Tibial artery (tissue), 4 donors: ENCODE data around the gene PLXNB1.

Experiments
- DNase-seq, 2 donors: peaks; one replicate each; pipeline ENCODE4 v3.0.0-alpha.2; 2019
- H3K27ac ChIP-seq, 2 donors: fragments of 200-600 bp; sonication (generic) in 1 of 2; 1 replicate in 1 of 2; 2 replicates in 1 of 2; pipeline ENCODE4 v1.5.1; 2018 to 2019; ENCODE audit warnings: mild to moderate bottlenecking in 1 of 2
- H3K27me3 ChIP-seq, 2 donors: fragments of 200-600 bp; sonication (generic) in 1 of 2; one replicate each; pipeline versions ENCODE4 v1.5.1 to v1.6.0; 2016 to 2019
- H3K36me3 ChIP-seq, 3 donors: fragments of 200-600 bp; sonication (generic) in 2 of 3; one replicate each; pipeline ENCODE4 v1.5.1; 2016 to 2019; ENCODE audit warnings: mild to moderate bottlenecking in 2 of 3
- H3K4me1 ChIP-seq, 4 donors: fragments of 200-600 bp; sonication (generic) in 2 of 4; 1 replicate in 3 of 4; 2 replicates in 1 of 4; pipeline ENCODE4 v1.5.1; 2016 to 2019
- H3K4me3 ChIP-seq, 2 donors: fragments of 200-600 bp; sonication (generic) in 1 of 2; 1 replicate in 1 of 2; 2 replicates in 1 of 2; pipeline ENCODE4 v1.5.1; 2018 to 2019; ENCODE audit warnings: mild to moderate bottlenecking in 2 of 2
- H3K9me3 ChIP-seq, 3 donors: fragments of 200-600 bp; sonication (generic) in 1 of 3; one replicate each; pipeline ENCODE4 v1.5.1; 2016 to 2019
- CTCF ChIP-seq, 2 experiments: fragments of 200-600 bp in 1 of 2; fragments of 450-650 bp in 1 of 2; IDR thresholded peaks; one replicate each; pipeline ENCODE4 v1.5.1; 2017 to 2019; ENCODE audit warnings: antibody characterized with exemption in 2 of 2, mild to moderate bottlenecking in 1 of 2, moderate library complexity in 1 of 2
- intact Hi-C: fragments of 100-400 bp; cut with DNase I; formaldehyde crosslinking; loops from one replicate; pipeline ENCODE4 v1.15.0; 2023; ENCODE audit warnings: low total_unique reads

PLXNB1 gene

GRCh38 chr3:48460517-48460902, 30.6 kb upstream of the PLXNB1 start:
- Histone ChIP-seq H3K9me3 (no peaks in the 10 kb centered on the region), H3K4me1 (peaks cover 0 to 8% (median 7%) of the 10 kb centered on the region in 4 donors), H3K4me3 (no peak overlapping the region), H3K27ac (no peak overlapping the region), H3K36me3 (peaks cover 37 to 72% (median 40%) of the 10 kb centered on the region in 3 donors), H3K27me3 (no peaks in the 10 kb centered on the region)
- TF ChIP-seq CTCF (IDR thresholded peaks at IDR 0.05): no peak
- DNase-seq: no peak
- intact Hi-C loops: loop anchor here (10.0 kb wide), 2 partner anchors 174 to 224 kb away; partner anchors contain the start of genes NCKIPSD and SLC26A6

DNA sequence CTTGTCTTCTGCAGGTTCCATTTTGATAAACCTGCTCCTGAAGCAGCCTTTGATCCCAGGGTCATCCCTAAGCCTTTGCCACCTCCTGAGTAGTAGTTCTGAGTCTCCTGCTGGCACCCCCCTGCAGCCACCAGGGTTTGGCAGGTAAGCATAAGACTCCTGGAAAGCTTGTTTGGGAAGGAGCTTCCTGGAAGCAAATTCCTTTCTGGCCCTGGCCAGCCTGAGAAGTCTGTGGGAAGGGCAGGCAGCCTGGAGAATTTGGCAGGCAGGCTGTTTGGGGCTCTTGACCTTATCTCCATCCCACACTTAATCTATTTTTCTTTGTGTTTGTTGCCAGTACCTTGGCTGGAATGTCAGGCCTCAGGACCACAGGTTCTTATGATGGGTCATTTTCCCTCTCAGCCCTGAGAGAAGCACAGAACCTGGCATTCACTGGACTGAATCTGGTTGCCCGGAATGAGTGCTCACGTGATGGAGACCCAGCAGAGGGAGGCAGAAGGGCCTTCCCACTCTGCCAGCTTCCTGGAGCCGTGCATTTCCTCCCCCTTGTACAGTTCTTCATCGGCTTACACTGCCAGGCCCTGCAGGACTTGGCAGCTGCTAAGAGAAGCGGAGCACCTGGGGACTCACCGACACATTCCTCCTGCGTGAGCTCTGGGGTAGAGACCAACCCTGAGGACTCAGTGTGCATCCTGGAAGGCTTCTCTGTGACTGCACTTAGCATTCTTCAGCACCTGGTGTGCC, 30.1 kb upstream of the PLXNB1 start:
- Histone ChIP-seq H3K9me3 (no peaks in the 10 kb centered on the region), H3K4me3 (no peak overlapping the region), H3K27ac (no peak overlapping the region), H3K4me1 (peaks cover 0 to 4% (median 3%) of the 10 kb centered on the region in 4 donors), H3K36me3 (peaks cover 42 to 78% (median 45%) of the 10 kb centered on the region in 3 donors), H3K27me3 (no peaks in the 10 kb centered on the region)
- intact Hi-C loops: loop anchor here (10.0 kb wide), 2 partner anchors 175 to 225 kb away; partner anchors contain the start of genes NCKIPSD and SLC26A6
- no peak for DNase-seq
- TF ChIP-seq CTCF (IDR thresholded peaks at IDR 0.05): no peak

DNA sequence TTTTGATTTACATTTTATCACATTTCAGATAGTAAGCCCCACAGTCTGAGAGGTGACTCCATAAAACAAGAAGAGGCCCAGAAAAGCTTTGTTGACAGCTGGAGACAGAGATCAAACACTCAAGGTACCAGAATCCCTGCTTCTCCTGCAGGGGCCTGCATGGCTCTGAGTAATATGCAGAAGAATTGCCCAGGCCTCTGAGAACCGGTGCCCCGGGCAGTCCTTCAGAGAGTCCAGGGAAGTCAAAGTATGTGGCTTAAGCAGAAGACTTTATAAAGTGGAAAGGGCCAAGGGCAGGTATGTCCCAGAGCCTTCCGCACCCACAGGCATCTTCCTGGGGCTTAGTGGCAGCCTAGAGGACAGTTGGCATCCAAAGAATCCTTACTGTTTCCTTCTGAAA, 29.4 kb upstream of the PLXNB1 start:
- H3K9me3 ChIP-seq: no peaks in the 10 kb centered on the region
- no peaks in the 10 kb centered on the region for H3K4me1 ChIP-seq
- no peaks in the 10 kb centered on the region for H3K27me3 ChIP-seq
- TF ChIP-seq CTCF (IDR thresholded peaks at IDR 0.05): no peak
- DNase-seq: no peak
- no peak overlapping the region for H3K4me3 ChIP-seq
- peaks cover 45 to 84% (median 51%) of the 10 kb centered on the region in 3 donors for H3K36me3 ChIP-seq
- H3K27ac ChIP-seq: no peak overlapping the region
- intact Hi-C loops: no loop called here

GRCh38 chr3:48456456-48456855, 26.6 kb upstream of the PLXNB1 start:
- H3K27ac ChIP-seq: no peak overlapping the region
- no peak for TF ChIP-seq CTCF (IDR thresholded peaks at IDR 0.05)
- no peaks in the 10 kb centered on the region for H3K27me3 ChIP-seq
- no peaks in the 10 kb centered on the region for H3K9me3 ChIP-seq
- H3K4me1 ChIP-seq: no peaks in the 10 kb centered on the region
- H3K4me3 ChIP-seq: no peak overlapping the region
- no peak for DNase-seq
- H3K36me3 ChIP-seq: peaks cover 65 to 98% (median 66%) of the 10 kb centered on the region in 3 donors
- intact Hi-C loops: no loop called here

- Histone ChIP-seq H3K9me3 (no peaks in the 10 kb centered on the region), H3K36me3 (peaks cover 29 to 62% (median 40%) of the 10 kb centered on the region in 3 donors), H3K27ac (no peak overlapping the region), H3K4me1 (peaks cover 0 to 16% (median 11%) of the 10 kb centered on the region in 4 donors), H3K27me3 (no peaks in the 10 kb centered on the region), H3K4me3 (no peak overlapping the region)
- intact Hi-C loops: no loop called here
- DNase-seq: no peak
- TF ChIP-seq CTCF (IDR thresholded peaks at IDR 0.05): no peak
Measured at GRCh38 chr3:48451270-48451669, 21.4 kb upstream of the PLXNB1 start.
